Measurements from ENCODE around the gene ATXN10.
A peak's percentile ranks its signal among the peaks of the same experiment; 100 is the strongest.

The ATXN10 gene

DNA sequence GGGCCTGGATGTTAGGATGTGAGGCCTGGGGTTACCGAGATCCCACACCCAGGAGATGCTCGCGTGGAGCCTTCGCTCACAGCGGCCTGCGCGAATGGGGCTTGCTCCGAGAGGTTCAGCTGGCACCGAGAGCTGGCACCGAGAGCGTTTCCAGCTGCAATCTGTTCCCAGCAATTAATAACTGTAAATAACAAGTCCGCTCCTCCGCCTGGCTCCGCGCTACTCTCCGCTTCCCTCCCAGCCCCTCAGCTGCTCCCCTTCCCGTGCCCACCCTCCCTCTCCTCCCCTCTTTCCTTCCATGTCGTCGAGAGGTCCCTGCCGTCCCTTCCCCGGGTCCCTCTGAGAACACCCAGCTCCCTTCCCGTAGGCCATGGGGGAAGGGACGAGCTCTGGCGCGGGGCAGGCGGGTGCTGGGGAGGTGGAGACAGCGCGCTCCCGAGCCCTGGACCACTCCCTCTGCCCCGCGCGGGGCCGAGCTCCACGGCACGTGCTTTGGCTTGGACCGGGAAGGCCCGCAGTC, 194.6 kb downstream of the ATXN10 start:
- TF ChIP-seq, protein P1, sequence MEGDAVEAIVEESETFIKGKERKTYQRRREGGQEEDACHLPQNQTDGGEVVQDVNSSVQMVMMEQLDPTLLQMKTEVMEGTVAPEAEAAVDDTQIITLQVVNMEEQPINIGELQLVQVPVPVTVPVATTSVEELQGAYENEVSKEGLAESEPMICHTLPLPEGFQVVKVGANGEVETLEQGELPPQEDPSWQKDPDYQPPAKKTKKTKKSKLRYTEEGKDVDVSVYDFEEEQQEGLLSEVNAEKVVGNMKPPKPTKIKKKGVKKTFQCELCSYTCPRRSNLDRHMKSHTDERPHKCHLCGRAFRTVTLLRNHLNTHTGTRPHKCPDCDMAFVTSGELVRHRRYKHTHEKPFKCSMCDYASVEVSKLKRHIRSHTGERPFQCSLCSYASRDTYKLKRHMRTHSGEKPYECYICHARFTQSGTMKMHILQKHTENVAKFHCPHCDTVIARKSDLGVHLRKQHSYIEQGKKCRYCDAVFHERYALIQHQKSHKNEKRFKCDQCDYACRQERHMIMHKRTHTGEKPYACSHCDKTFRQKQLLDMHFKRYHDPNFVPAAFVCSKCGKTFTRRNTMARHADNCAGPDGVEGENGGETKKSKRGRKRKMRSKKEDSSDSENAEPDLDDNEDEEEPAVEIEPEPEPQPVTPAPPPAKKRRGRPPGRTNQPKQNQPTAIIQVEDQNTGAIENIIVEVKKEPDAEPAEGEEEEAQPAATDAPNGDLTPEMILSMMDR (IDR thresholded peaks at IDR 0.05; ENCODE audit: low read depth, low read length, missing control alignments), result no peak
- no peak for DNase-seq (ENCODE audit: extremely low read depth, low read depth)
- H3K4me3 ChIP-seq (replicated peaks; ENCODE audit: low read depth, low read length), result no peak overlapping the region

GRCh38 chr22:45866646-45867117, 195.0 kb downstream of the ATXN10 start:
- TF ChIP-seq, protein P1 (IDR thresholded peaks at IDR 0.05; ENCODE audit: low read depth, low read length, missing control alignments), result no peak
- H3K4me3 ChIP-seq (replicated peaks; ENCODE audit: low read depth, low read length), result peak overlapping the region; percentile 13
- no peak for DNase-seq (ENCODE audit: extremely low read depth, low read depth)

GRCh38 chr22:45867118-45867905, 195.7 kb downstream of the ATXN10 start:
- no peak for DNase-seq (ENCODE audit: extremely low read depth, low read depth)
- peak overlapping the region; percentile 13 for H3K4me3 ChIP-seq (replicated peaks; ENCODE audit: low read depth, low read length)
- TF ChIP-seq, protein P1 (IDR thresholded peaks at IDR 0.05; ENCODE audit: low read depth, low read length, missing control alignments), result peak; percentile 18

- TF ChIP-seq, protein P1 (IDR thresholded peaks at IDR 0.05; ENCODE audit: low read depth, low read length, missing control alignments), result no peak
- H3K4me3 ChIP-seq (replicated peaks; ENCODE audit: low read depth, low read length), result no peak overlapping the region
- no peak for DNase-seq (ENCODE audit: extremely low read depth, low read depth)
These were observed 196.4 kb downstream of the ATXN10 start for GRCh38 chr22:45867906-45868555.

GRCh38 chr22:45868571-45869339, 197.1 kb downstream of the ATXN10 start:
- no peak overlapping the region for H3K4me3 ChIP-seq (replicated peaks; ENCODE audit: low read depth, low read length)
- TF ChIP-seq, protein P1 (IDR thresholded peaks at IDR 0.05; ENCODE audit: low read depth, low read length, missing control alignments), result no peak
- no peak for DNase-seq (ENCODE audit: extremely low read depth, low read depth)

GRCh38 chr22:45869340-45869847, 197.8 kb downstream of the ATXN10 start:
- no peak overlapping the region for H3K4me3 ChIP-seq (replicated peaks; ENCODE audit: low read depth, low read length)
- no peak for DNase-seq (ENCODE audit: extremely low read depth, low read depth)
- TF ChIP-seq, protein P1 (IDR thresholded peaks at IDR 0.05; ENCODE audit: low read depth, low read length, missing control alignments), result no peak
